Right lobe of liver (tissue), 4 donors: Measurements from ENCODE around the gene BORCS5.

ENCODE experiments used
- CTCF ChIP-seq, 4 donors: fragments of 200-600 bp in 3 of 4; fragments of 450-650 bp in 1 of 4; IDR thresholded peaks; one replicate each; pipeline versions ENCODE4 v1.5.1 to v1.8.0; 2016 to 2022; ENCODE audit warnings: antibody characterized with exemption in 4 of 4, mild to moderate bottlenecking in 2 of 4
- POLR2A ChIP-seq: fragments of 450-650 bp; IDR thresholded peaks from one replicate; pipeline ENCODE4 v1.6.1; 2017; ENCODE audit warnings: antibody characterized with exemption, mild to moderate bottlenecking
- donor health status: DM: no; HTN: no; CAD: no.
- donor health status: DM: no; HTN: no; CAD: no.
- donor health status: DM: no; HTN: yes; CAD: no.

DNA sequence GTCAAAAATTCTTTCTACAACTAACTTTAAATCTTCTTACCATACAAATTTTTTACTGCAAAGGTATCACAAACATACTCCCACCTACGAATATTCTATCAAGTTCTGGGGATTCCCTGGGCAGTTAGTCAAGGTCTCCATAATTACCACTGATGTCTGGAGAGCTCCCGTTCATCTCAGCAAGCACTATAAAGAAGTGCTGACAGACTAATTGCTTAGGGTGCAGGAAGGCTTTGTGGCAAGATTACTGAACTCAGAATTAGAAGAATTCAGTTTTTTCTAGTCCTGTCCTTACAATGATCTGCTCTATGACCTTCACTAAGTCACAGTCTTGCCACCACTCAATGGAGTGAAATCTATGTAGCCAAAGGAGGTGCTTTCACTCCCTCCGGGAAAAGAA is 144.2 kb downstream of the BORCS5 start:
- TF ChIP-seq CTCF (IDR thresholded peaks at IDR 0.05) (no peak), POLR2A (no peak)
